ENCODE measurements around the gene TRIM66.

DNA sequence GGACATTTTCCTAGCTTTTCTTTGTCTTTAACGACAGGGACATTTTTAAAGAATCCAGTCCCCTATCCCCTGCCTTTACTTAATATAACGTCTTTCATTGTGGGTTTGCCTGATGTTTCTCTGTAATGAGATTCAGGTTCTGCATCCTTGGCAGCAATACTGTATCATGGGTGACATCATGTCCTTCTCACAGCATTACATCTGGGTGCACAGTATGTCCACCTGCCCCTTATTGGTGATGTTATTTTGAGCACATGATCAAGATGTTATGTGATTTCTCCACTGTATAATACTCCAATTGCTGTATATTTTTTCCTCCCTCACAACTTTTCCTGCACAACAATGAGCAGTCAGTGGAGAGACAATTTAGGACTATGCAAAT is 78.8 kb downstream of the TRIM66 start:
- TF ChIP-seq ZNF274 (IDR thresholded peaks at IDR 0.05; ENCODE audit: low read depth, low read length) (no peak), YY1 (IDR thresholded peaks at IDR 0.05; ENCODE audit: insufficient read depth, insufficient read length) (no peak)
